HFFc6 (cell line): Measurements from ENCODE around the gene TTC7B. TPM values are rescaled to one million over a fixed set of nuclear protein-coding genes. Genes with fewer than 3 reads are reported as not detected.
"Not testable (repeated sequence)": the region's sequence is repeated elsewhere in the genome, so short reads cannot be mapped to it uniquely, and the experiment has no call there.

Experiments used
- DNase-seq: peaks from one replicate; pipeline ENCODE4 v3.0.0-alpha.2; 2018
- H3K27ac Mint-ChIP-seq: 2 replicates; pipeline ENCODE4 v1.8.0; 2020; ENCODE audit warnings: mild to moderate bottlenecking, mixed read lengths
- H3K27me3 Mint-ChIP-seq: 2 replicates; pipeline ENCODE4 v1.8.0; 2021; ENCODE audit warnings: mild to moderate bottlenecking, moderate library complexity, mixed read lengths; ENCODE audit not compliant: insufficient read depth
- H3K36me3 Mint-ChIP-seq: 2 replicates; pipeline ENCODE4 v1.8.0; 2021; ENCODE audit warnings: low read depth, mixed read lengths
- H3K4me1 Mint-ChIP-seq: 2 replicates; pipeline ENCODE4 v1.8.0; 2020; ENCODE audit warnings: low read depth, mixed read lengths
- H3K4me3 Mint-ChIP-seq: 2 replicates; pipeline ENCODE4 v1.8.0; 2020; ENCODE audit warnings: mild to moderate bottlenecking, moderate library complexity, mixed read lengths
- H3K9me3 Mint-ChIP-seq: 2 replicates; pipeline ENCODE4 v1.8.0; 2020; ENCODE audit warnings: mild to moderate bottlenecking, mixed read lengths
- CTCF ChIP-seq: fragments of 200-600 bp; sonication (generic); IDR thresholded peaks from 2 replicates; pipeline ENCODE4 v1.5.0; 2021; ENCODE audit warnings: antibody characterized with exemption, mild to moderate bottlenecking
- total RNA-seq, 6 experiments: library from RNA; stranded (reverse); fragmentation: NEBNext Ultra II Directional; extraction: Animal tissue kit (Norgen Biotek cat#: 25700); gene quantifications; 2 replicates in 1 of 6; 3 replicates in 5 of 6; pipeline ENCODE4 v1.2.3, GENCODE V29; 2021

The TTC7B gene
- total RNA-seq, 6 experiments from 2014 or later: 34.6 to 46.9 (median 40.9) TPM

- no peaks in the 10 kb centered on the region; the same call in none of the 2 replicates for H3K27me3 Mint-ChIP-seq
- no peaks in the 10 kb centered on the region for H3K36me3 Mint-ChIP-seq
- DNase-seq: no peak
- TF ChIP-seq CTCF: no peak
- H3K9me3 Mint-ChIP-seq: no peaks in the 10 kb centered on the region
- no peak overlapping the region for H3K27ac Mint-ChIP-seq
- H3K4me3 Mint-ChIP-seq: no peak overlapping the region
- H3K4me1 Mint-ChIP-seq: peaks cover 7% of the 10 kb centered on the region
These were observed 288.3 kb downstream of the TTC7B start for GRCh38 chr14:90527978-90528377.

- H3K4me1 Mint-ChIP-seq, H3K4me3 Mint-ChIP-seq, H3K27me3 Mint-ChIP-seq, H3K9me3 Mint-ChIP-seq, H3K36me3 Mint-ChIP-seq, H3K27ac Mint-ChIP-seq, DNase-seq: not testable (repeated sequence)
These were observed 289.7 kb downstream of the TTC7B start for GRCh38 chr14:90526536-90526935.

- H3K27me3 Mint-ChIP-seq, H3K27ac Mint-ChIP-seq, H3K36me3 Mint-ChIP-seq, DNase-seq, H3K4me3 Mint-ChIP-seq, H3K9me3 Mint-ChIP-seq: not testable (repeated sequence)
- peaks cover 13% of the 10 kb centered on the region for H3K4me1 Mint-ChIP-seq
These were observed 290.7 kb downstream of the TTC7B start for GRCh38 chr14:90525353-90526028.

- Mint-ChIP-seq H3K4me3 (no peak overlapping the region), H3K27me3 (peaks cover 1% of the 10 kb centered on the region), H3K27ac (no peak overlapping the region), H3K4me1 (peaks cover 13% of the 10 kb centered on the region), H3K36me3 (no peaks in the 10 kb centered on the region), H3K9me3 (no peaks in the 10 kb centered on the region)
- DNase-seq: no peak
- no peak for TF ChIP-seq CTCF
These were observed 292.0 kb downstream of the TTC7B start for GRCh38 chr14:90523961-90524875.

- Mint-ChIP-seq H3K36me3 (no peaks in the 10 kb centered on the region), H3K4me3 (no peak overlapping the region), H3K9me3 (no peaks in the 10 kb centered on the region), H3K27me3 (peaks cover 5% of the 10 kb centered on the region), H3K27ac (no peak overlapping the region), H3K4me1 (peaks cover 13% of the 10 kb centered on the region)
- no peak for DNase-seq
- TF ChIP-seq CTCF: no peak
These were observed 292.7 kb downstream of the TTC7B start for GRCh38 chr14:90523544-90523943.

GRCh38 chr14:90522571-90523191 is 293.5 kb downstream of the TTC7B start:
- DNase-seq: no peak
- peaks cover 13% of the 10 kb centered on the region for H3K4me1 Mint-ChIP-seq
- TF ChIP-seq CTCF: no peak

More at GRCh38 chr14:90522571-90523191, 293.5 kb downstream of the TTC7B start:
- no peaks in the 10 kb centered on the region for H3K9me3 Mint-ChIP-seq
- no peak overlapping the region for H3K4me3 Mint-ChIP-seq
- no peaks in the 10 kb centered on the region for H3K36me3 Mint-ChIP-seq
- no peak overlapping the region for H3K27ac Mint-ChIP-seq
- peaks cover 10% of the 10 kb centered on the region for H3K27me3 Mint-ChIP-seq
